ENCODE results near the gene OSTF1. TPM values are rescaled to one million over a fixed set of nuclear protein-coding genes. Genes with fewer than 3 reads are reported as not detected.

OSTF1 gene
- total RNA-seq, 1 donor from 2014 or later: 25.1 TPM

GRCh38 chr9:75161116-75161857 lies 73.0 kb downstream of the OSTF1 start:
- no peak overlapping the region for H3K4me3 ChIP-seq
- no peak overlapping the region for H3K27ac ChIP-seq
- H3K9me3 ChIP-seq: peaks cover 0 to 4% of the 10 kb centered on the region in 2 donors
- no peak for TF ChIP-seq CTCF (IDR thresholded peaks at IDR 0.05)
- intact Hi-C loops (cut with DNase I): no loop called here
- no peak for DNase-seq (ENCODE audit: low spot score in 2 of 2)
- H3K4me1 ChIP-seq: no peaks in the 10 kb centered on the region
- peaks cover 0 to 3% of the 10 kb centered on the region in 2 donors for H3K36me3 ChIP-seq
- no peaks in the 10 kb centered on the region for H3K27me3 ChIP-seq

GRCh38 chr9:75163764-75164163 lies 75.5 kb downstream of the OSTF1 start:
- TF ChIP-seq CTCF (IDR thresholded peaks at IDR 0.05): no peak
- Histone ChIP-seq H3K9me3 (peaks cover 0 to 14% of the 10 kb centered on the region in 2 donors), H3K36me3 (peaks cover 2 to 10% of the 10 kb centered on the region in 2 donors), H3K4me3 (no peak overlapping the region), H3K4me1 (no peaks in the 10 kb centered on the region), H3K27me3 (no peaks in the 10 kb centered on the region), H3K27ac (no peak overlapping the region)
- DNase-seq (ENCODE audit: low spot score in 2 of 2): no peak
- intact Hi-C loops (cut with DNase I): no loop called here

- H3K27ac ChIP-seq: no peak overlapping the region
- intact Hi-C loops (cut with DNase I): no loop called here
- H3K36me3 ChIP-seq: peaks cover 5 to 11% of the 10 kb centered on the region in 2 donors
- no peak overlapping the region for H3K4me3 ChIP-seq
- H3K4me1 ChIP-seq: no peaks in the 10 kb centered on the region
- peaks cover 0 to 14% of the 10 kb centered on the region in 2 donors for H3K9me3 ChIP-seq
- no peak for DNase-seq (ENCODE audit: low spot score in 2 of 2)
- TF ChIP-seq CTCF (IDR thresholded peaks at IDR 0.05): no peak
- no peaks in the 10 kb centered on the region for H3K27me3 ChIP-seq
These were observed 76.3 kb downstream of the OSTF1 start for GRCh38 chr9:75164573-75164972.

- intact Hi-C loops (cut with DNase I): no loop called here
- Histone ChIP-seq H3K9me3 (peaks cover 0 to 14% of the 10 kb centered on the region in 2 donors), H3K4me3 (no peak overlapping the region), H3K36me3 (peaks cover 5 to 11% of the 10 kb centered on the region in 2 donors), H3K4me1 (no peaks in the 10 kb centered on the region), H3K27me3 (no peaks in the 10 kb centered on the region), H3K27ac (no peak overlapping the region)
- TF ChIP-seq CTCF (IDR thresholded peaks at IDR 0.05): no peak
- DNase-seq (ENCODE audit: low spot score in 2 of 2): no peak
These were observed 79.0 kb downstream of the OSTF1 start for GRCh38 chr9:75167281-75167680.

- no peak for TF ChIP-seq CTCF (IDR thresholded peaks at IDR 0.05)
- no peaks in the 10 kb centered on the region for H3K27me3 ChIP-seq
- intact Hi-C loops (cut with DNase I): no loop called here
- H3K27ac ChIP-seq: no peak overlapping the region
- H3K4me3 ChIP-seq: no peak overlapping the region
- DNase-seq (ENCODE audit: low spot score in 2 of 2): no peak
- peaks cover 5 to 11% of the 10 kb centered on the region in 2 donors for H3K36me3 ChIP-seq
- peaks cover 0 to 14% of the 10 kb centered on the region in 2 donors for H3K9me3 ChIP-seq
- no peaks in the 10 kb centered on the region for H3K4me1 ChIP-seq
These were observed 80.2 kb downstream of the OSTF1 start for GRCh38 chr9:75168270-75169178.
